Measurements from ENCODE around the gene MXRA8. TPM values are rescaled to one million over a fixed set of nuclear protein-coding genes. Genes with fewer than 3 reads are reported as not detected.

The MXRA8 gene
- total RNA-seq, 2 experiments from 2014 or later = 1.6 to 2.9 TPM

- H3K9me3 Mint-ChIP-seq = no peaks in the 10 kb centered on the region
- peak within 1 kb of the TSS; percentile 80 to 88 for H3K27ac ChIP-seq (ENCODE audit: low read depth in 1 of 2, low read length in 2 of 2)
- CTCF ChIA-PET = interaction anchor here (1.0 to 2.4 kb wide), 4 partner anchors 14 to 98 kb away, joined by 3 to 7 read pairs (median 4); partner anchors contain the start of gene AURKAIP1
- peak within 1 kb of the TSS; percentile 94 for H3K4me3 Mint-ChIP-seq
- H3K4me3 ChIP-seq (ENCODE audit: low read length) = peak within 1 kb of the TSS; percentile 92
- intact Hi-C loops (cut with DNase I, micrococcal nuclease) = loop anchor here (1.0 to 2.0 kb wide), 5 partner anchors 8 to 290 kb away; partner anchors contain the start of genes AURKAIP1 (in 2 of the 2), B3GALT6 (in 1 of the 2), C1orf159 (in 1 of the 2) and CCNL2 (in 1 of the 2)
- TF ChIP-seq CTCF (IDR thresholded peaks at IDR 0.05) = no peak
- H3K4me1 Mint-ChIP-seq (ENCODE audit: low read depth) = peaks cover 34% of the 10 kb centered on the region
- DNase-seq (peak; percentile 93 to 99 (median 95)), ATAC-seq (ENCODE audit: poor library complexity) (peak; percentile 94)
- POLR2A ChIA-PET = interaction anchor here (0.6 to 5.3 kb wide), 6 partner anchors 8 to 393 kb away, joined by 3 to 45 read pairs (median 7); partner anchors contain the start of genes AURKAIP1, CCNL2, MIB2 and UBE2J2
- H3K27me3 Mint-ChIP-seq = no peaks in the 10 kb centered on the region
- H3K4me1 ChIP-seq (ENCODE audit: insufficient read depth, low read length) = peaks cover 44% of the 10 kb centered on the region
- no peaks in the 10 kb centered on the region for H3K9me3 ChIP-seq (ENCODE audit: control insufficient read depth in 1 of 2, insufficient read depth in 1 of 2, low read length in 2 of 2)
- peak within 1 kb of the TSS; percentile 91 for H3K27ac Mint-ChIP-seq
- H3K27me3 ChIP-seq (ENCODE audit: control insufficient read depth in 1 of 2, insufficient read depth in 2 of 2, low read length in 2 of 2) = no peaks in the 10 kb centered on the region
- peaks cover 43% of the 10 kb centered on the region for H3K36me3 Mint-ChIP-seq (ENCODE audit: low read depth)
- peaks cover 38% of the 10 kb centered on the region for H3K36me3 ChIP-seq (ENCODE audit: insufficient read depth, low read length)
These were observed 48.7 kb upstream of the MXRA8 start, which contains the start of gene MRPL20 for GRCh38 chr1:1406821-1407635. Gene MRPL20 (minus strand): TSS chr1:1407293. CDS start chr1:1407217, 76 bp downstream.

DNA sequence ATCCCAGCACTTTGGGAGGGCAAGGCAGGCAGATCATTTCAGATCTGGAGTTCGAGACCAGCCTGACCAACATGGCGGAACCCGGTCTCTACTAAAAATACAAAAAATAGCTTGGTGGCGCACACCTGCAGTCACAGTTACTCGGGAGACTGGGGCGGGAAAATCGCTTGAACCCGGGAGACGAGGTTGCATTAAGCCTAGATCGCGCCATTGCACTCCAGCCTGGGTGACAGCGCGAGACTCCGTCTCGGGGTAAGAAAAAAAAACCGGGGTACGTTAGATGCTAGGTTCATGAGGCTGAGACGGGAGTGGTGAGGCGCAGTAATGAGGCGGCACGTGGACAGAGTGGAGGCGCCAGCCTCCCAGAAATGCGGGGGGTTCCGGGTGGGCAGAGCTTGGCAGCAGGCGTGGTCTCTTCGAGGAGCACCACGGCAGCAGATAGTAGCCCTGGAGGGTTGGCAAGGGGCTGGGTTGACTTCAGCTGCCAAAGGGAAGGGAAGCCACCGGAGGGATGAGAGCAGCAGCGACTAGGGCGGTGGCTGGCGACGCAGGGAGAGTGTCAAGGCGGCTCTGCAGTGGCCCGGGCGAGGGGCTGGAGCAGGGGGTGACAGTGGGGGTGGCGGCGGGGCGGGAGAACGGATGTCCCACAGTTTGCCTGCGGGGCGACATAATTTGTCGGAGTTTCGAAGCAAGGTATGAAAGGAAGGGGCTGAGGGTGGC, 47.9 kb upstream of the MXRA8 start:
- POLR2A ChIA-PET = interaction anchor here (0.6 to 5.3 kb wide), 4 partner anchors 31 to 392 kb away, joined by 3 to 39 read pairs (median 7); partner anchors contain the start of genes AURKAIP1 and MIB2
- peaks cover 51% of the 10 kb centered on the region for H3K36me3 Mint-ChIP-seq (ENCODE audit: low read depth)

More for the DNA sequence above, 47.9 kb upstream of the MXRA8 start:
- peaks cover 39% of the 10 kb centered on the region for H3K4me1 Mint-ChIP-seq (ENCODE audit: low read depth)
- Histone ChIP-seq H3K9me3 (ENCODE audit: control insufficient read depth in 1 of 2, insufficient read depth in 1 of 2, low read length in 2 of 2) (no peaks in the 10 kb centered on the region), H3K27ac (ENCODE audit: low read depth in 1 of 2, low read length in 2 of 2) (peak overlapping the region; percentile 80 to 88), H3K36me3 (ENCODE audit: insufficient read depth, low read length) (peaks cover 46% of the 10 kb centered on the region), H3K27me3 (ENCODE audit: control insufficient read depth in 1 of 2, insufficient read depth in 2 of 2, low read length in 2 of 2) (no peaks in the 10 kb centered on the region), H3K4me1 (ENCODE audit: insufficient read depth, low read length) (peaks cover 50% of the 10 kb centered on the region), H3K4me3 (ENCODE audit: low read length) (peak overlapping the region; percentile 92)
- DNase-seq (peak in 1 of 14 experiments; percentile 46), ATAC-seq (ENCODE audit: poor library complexity) (no peak)
- intact Hi-C loops (cut with DNase I, micrococcal nuclease) = loop anchor here in 1 of 2 experiments (2.0 kb wide), 2 partner anchors 31 to 289 kb away; partner anchors contain the start of genes AURKAIP1 and C1orf159
- no peak for TF ChIP-seq CTCF (IDR thresholded peaks at IDR 0.05)
- H3K4me3 Mint-ChIP-seq = peak overlapping the region; percentile 94
- no peaks in the 10 kb centered on the region for H3K9me3 Mint-ChIP-seq
- H3K27me3 Mint-ChIP-seq = no peaks in the 10 kb centered on the region
- CTCF ChIA-PET = interaction anchor here (2.4 kb wide), 1 partner anchor 31 kb away, joined by 7 read pairs; the partner anchor contains the start of gene AURKAIP1
- H3K27ac Mint-ChIP-seq = peak overlapping the region; percentile 91
